GM13976 (cell line): Measurements from ENCODE around the gene SIX3.

ENCODE experiments used
- DNase-seq: peaks from one replicate; pipeline ENCODE4 v3.0.0; 2012; ENCODE audit warnings: low spot score
- in situ Hi-C: fragments of 300-500 bp; cut with MboI; formaldehyde crosslinking; loops from one replicate; pipeline ENCODE4 v1.12.0; 2022; ENCODE audit warnings: low sequenced_read_pairs, mixed read lengths, inconsistent platforms; ENCODE audit not compliant: unreplicated experiment
- TF ChIP-seq, protein P1 (sequence below): IDR thresholded peaks from 2 replicates; pipeline ENCODE4 v1.5.1; 2012; ENCODE audit warnings: borderline replicate concordance, mild to moderate bottlenecking; ENCODE audit not compliant: insufficient read depth; ENCODE audit errors: extremely low read depth, missing control alignments, control extremely low read depth

SIX3 gene

DNA sequence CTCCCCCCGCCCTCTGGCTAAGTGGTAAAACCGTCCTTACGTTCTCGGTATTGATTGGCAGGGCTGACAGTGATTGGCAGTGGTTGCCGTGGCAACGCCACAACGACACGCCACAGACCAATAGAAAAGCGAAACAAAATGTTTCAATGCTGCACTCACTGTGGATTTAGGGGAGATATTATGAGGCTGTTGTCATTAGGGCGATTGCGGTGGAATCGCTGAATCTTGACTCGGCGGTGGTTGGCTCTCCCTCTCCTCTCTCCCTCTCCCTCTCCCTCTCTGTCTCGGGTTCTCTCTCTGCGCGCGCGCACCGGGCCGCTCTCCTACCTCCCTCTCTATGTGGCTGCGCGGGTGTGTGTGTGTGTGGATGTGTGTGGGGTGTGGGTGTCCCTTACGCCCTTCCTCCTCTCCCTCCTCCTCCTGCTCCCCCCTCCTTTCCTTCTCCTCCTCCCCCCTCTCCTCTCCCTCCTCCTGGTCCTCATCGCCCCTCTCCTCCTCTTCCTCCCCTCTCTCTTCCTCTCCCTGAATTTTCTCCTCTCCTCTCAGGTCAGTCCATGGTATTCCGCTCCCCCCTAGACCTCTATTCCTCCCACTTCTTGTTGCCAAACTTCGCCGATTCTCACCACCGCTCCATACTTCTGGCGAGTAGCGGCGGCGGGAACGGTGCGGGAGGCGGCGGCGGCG lies at the start of gene SIX3:
SIX3 (plus strand) TSS at position 152 of the 684 bp plus-strand sequence; CDS start at position 555, 403 bp downstream.
- peak; percentile 76 for DNase-seq
- in situ Hi-C loops = no loop called here
- TF ChIP-seq, protein P1, sequence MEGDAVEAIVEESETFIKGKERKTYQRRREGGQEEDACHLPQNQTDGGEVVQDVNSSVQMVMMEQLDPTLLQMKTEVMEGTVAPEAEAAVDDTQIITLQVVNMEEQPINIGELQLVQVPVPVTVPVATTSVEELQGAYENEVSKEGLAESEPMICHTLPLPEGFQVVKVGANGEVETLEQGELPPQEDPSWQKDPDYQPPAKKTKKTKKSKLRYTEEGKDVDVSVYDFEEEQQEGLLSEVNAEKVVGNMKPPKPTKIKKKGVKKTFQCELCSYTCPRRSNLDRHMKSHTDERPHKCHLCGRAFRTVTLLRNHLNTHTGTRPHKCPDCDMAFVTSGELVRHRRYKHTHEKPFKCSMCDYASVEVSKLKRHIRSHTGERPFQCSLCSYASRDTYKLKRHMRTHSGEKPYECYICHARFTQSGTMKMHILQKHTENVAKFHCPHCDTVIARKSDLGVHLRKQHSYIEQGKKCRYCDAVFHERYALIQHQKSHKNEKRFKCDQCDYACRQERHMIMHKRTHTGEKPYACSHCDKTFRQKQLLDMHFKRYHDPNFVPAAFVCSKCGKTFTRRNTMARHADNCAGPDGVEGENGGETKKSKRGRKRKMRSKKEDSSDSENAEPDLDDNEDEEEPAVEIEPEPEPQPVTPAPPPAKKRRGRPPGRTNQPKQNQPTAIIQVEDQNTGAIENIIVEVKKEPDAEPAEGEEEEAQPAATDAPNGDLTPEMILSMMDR = no peak

DNA sequence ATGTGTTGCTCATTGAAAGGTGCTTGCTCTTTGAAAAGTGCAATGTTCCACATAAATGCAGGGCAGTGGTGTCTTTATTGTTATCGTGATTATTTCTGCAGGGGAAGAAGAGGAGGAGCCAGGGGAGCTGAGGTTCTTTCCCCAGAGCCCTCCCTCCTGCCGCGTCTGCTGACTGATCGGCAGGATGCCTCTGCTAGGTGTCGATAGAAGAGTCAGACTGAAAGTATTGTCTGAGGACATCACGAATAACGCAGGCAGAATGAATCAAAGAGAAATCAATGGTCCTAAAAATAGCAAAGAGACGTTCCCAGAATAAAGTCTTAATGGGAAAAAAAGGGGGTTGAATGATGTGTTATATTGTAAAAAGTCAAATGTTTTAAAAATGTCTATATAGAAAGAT lies 47.4 kb upstream of the SIX3 start:
- in situ Hi-C loops = no loop called here
- TF ChIP-seq, protein P1 = no peak

DNA sequence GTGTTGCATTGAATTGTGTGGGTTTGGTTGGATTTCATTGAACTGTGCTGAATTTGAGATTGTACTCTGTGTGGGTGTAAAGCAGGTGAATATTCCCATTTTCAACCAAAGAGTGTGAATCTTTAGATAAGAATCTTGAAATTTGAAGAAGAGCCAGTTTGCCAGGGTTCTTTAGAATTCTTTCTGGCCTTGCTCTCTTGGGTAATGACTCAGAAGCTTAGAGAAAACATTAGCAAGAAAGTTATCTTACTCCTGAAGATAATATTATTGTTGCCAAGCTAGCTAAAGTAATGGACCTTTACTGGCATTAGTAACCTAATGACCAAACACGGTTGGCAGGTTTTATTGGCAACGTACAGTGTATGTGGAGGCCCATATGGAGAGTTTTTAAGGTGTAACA lies 46.4 kb upstream of the SIX3 start:
- TF ChIP-seq, protein P1 = no peak
- in situ Hi-C loops = no loop called here
- DNase-seq = no peak

More for the DNA sequence above, 47.4 kb upstream of the SIX3 start:
- DNase-seq = peak; percentile 50

DNA sequence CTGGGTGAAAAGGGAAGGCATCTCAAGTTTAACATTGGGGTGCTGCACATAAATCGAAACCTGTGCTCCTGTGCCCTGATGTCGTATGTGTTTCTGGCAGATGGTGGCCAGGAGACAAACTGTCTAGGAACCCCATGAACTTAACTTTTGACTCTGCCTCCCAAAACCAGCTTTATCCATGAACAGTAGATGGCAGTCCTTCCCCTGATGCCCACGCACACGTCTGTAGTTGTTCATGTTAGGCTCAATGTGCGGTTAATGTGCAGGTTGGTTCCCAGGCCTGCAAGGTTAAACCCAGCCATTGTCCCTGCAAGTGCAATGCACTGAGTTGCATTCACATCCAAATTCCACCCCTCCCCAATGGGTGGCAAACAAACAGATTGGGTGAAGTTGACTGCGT lies 44.1 kb upstream of the SIX3 start:
- DNase-seq = no peak
- TF ChIP-seq, protein P1 = no peak
- in situ Hi-C loops = no loop called here

DNA sequence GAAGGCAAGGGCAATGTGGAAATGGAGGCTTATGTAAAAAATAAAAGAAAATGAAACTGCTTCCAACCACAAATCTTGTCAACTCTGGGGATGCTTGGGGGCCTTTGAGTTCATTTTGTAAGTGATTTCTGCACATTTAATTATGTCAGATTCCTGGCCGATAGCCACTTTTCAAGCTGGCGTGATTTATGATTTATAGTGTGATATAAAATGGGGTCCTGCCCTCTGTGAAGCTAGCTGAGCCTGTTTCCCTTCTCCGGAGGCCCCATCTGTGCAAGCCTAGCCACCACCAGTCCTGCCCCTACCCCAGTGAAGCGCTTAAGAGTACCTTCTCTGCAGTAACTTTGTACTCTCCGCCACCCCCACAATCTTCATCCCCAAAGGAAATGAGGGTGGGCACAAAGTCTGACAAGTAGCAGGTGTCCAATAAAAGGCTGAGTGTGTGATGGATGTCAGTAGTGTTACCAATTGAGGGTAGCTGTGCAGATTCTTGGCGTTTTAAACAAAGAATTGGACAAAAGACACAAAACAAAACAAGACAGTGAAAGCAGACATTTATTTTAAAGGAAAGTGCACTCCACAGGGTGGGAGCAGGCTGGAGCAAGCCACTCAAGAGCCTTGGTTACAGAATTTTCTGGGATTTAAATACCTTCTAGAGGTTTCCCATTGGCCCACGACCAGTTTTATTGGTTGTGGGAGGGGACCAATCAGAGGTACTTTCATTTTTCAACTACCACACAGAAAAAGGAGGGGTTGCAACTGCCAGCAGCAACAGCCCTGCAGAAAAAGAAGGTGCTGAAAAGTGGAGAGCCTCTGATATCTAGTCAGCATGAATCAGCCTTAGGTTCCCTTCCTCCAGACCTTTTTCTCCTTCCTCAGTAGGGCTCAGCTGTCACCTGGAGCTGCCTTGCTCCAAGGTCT lies 39.0 kb upstream of the SIX3 start:
- in situ Hi-C loops = no loop called here
- no peak for DNase-seq

DNA sequence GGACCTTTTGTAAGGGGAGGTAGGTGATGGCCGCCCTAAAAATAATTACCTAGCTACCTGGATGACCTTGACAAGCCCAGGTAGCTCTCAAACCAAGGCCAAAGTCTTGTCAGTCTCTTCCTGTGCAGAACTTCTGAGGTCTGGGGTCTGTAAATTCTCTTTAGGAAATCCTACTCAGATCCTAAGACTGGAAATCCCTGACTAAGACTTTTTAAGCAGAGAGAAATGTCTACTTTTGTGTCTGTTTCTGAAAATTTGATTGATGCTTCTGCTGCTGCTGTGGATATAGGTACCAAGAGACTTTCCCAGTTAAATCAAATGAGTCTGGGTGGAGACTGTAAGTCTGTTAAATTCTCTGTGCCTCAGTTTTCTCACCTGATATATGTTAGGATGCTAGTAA lies 36.9 kb upstream of the SIX3 start:
- no peak for DNase-seq
- TF ChIP-seq, protein P1 = no peak
- in situ Hi-C loops = no loop called here

More for the DNA sequence above, 39.0 kb upstream of the SIX3 start:
- TF ChIP-seq, protein P1 = no peak
